A549 treated with AZD2906 at 1 μM for 4 hours (cell line): ENCODE data around the gene HPGD. TPM values are rescaled to one million over a fixed set of nuclear protein-coding genes. Genes with fewer than 3 reads are reported as not detected.

Experiments used
- total RNA-seq: library from RNA; stranded (reverse); fragments of 200-300 nt; extraction: Qiagen RNA extraction; gene quantifications from 5 replicates; pipeline ENCODE4 v1.2.3, GENCODE V29; 2022

HPGD gene
- 76.8 to 98.7 TPM (median 83.9 TPM) in 5 replicates for total RNA-seq

GRCh38 chr4:174522183-174523024 lies at the start of gene HPGD:
Gene HPGD, minus strand, starts transcription at chr4:174522488. Its CDS starts 37 bp downstream, at chr4:174522451.

Other genes starting within 250 kb of the HPGD start
- gene FBXO8, start 238.8 kb downstream of the HPGD start, total RNA-seq: 9.5 to 11.7 TPM (median 11.0 TPM) in 5 replicates
- gene CEP44, start 238.6 kb downstream of the HPGD start, total RNA-seq: 3.9 to 5.5 TPM (median 5.1 TPM) in 5 replicates